HCT116 (cell line): Measurements from ENCODE around the gene CCDC102B. TPM values are rescaled to one million over a fixed set of nuclear protein-coding genes. Genes with fewer than 3 reads are reported as not detected.

Experiments
- ATAC-seq: fragments of 200-7000 bp; cut with Tn5 transposase; 2 replicates; pipeline ENCODE4 v1.9.1; 2020; ENCODE audit warnings: mild to moderate bottlenecking, moderate library complexity
- BruUV-seq: library from RNA; stranded (reverse); fragments of 400-500 nt; replicated peaks from 2 replicates; lab custom pipeline; 2021; lab: Mats Ljungman, UMichigan
- CTCF ChIA-PET: fragments of 300-600 bp; sonication (Branson Sonifier 250); formaldehyde crosslinking; loops from one replicate; lab custom pipeline; 2021; ENCODE audit warnings: antibody characterized with exemption; lab: Charles Lee
- POLR2A ChIA-PET: fragments of 300-600, 350-600 bp; sonication (Branson Sonifier 250); formaldehyde crosslinking; loops from one replicate; lab custom pipeline; 2021; ENCODE audit warnings: antibody characterized with exemption; lab: Charles Lee
- RAD21 ChIA-PET, 2 experiments: fragments of 300-600 bp; sonication (Branson Sonifier 250); formaldehyde crosslinking; loops; one replicate each; lab custom pipeline; 2023; ENCODE audit warnings: low total read pairs in 2 of 2; ENCODE audit not compliant: uncharacterized antibody in 2 of 2, unreplicated experiment in 2 of 2, low non-redundant PET in 1 of 2; lab: Charles Lee
- DNase-seq: peaks from one replicate; pipeline ENCODE4 v3.0.0-alpha.2; 2010; ENCODE audit warnings: low read depth, low spot score
- H2AFZ ChIP-seq: fragments of 200-600 bp; shearing (Covaris generic), sonication (generic); 2 replicates; pipeline ENCODE4 v1.6.1; 2017; ENCODE audit warnings: low read depth, mixed run types, mixed read lengths, antibody characterized with exemption, low read length; ENCODE audit not compliant: poor library complexity, severe bottlenecking
- H3K27ac ChIP-seq: 2 replicates; pipeline ENCODE4 v1.5.1; 2012; ENCODE audit warnings: low read depth, low read length
- H3K27me3 ChIP-seq: fragments of 200-600 bp; sonication (generic); 2 replicates; pipeline ENCODE4 v1.6.1; 2016; ENCODE audit warnings: mixed run types, low read length, mixed read lengths; ENCODE audit not compliant: insufficient read depth
- H3K36me3 ChIP-seq, 2 experiments: fragments of 200-500 bp in 1 of 2; fragments of 200-600 bp in 1 of 2; sonication (Bioruptor generic) in 1 of 2; sonication (generic) in 1 of 2; 2 replicates each; pipeline versions ENCODE4 v1.5.1 to v1.6.1; 2014 to 2016; ENCODE audit warnings: low read length in 2 of 2, inconsistent platforms in 1 of 2, mixed read lengths in 1 of 2, mixed run types in 1 of 2; ENCODE audit not compliant: insufficient read depth in 2 of 2, control insufficient read depth in 1 of 2
- H3K4me1 ChIP-seq, 2 experiments: fragments of 200-600 bp in 1 of 2; sonication (generic) in 1 of 2; 2 replicates each; pipeline versions ENCODE4 v1.5.1 to v1.6.1; 2012 to 2017; ENCODE audit warnings: low read length in 2 of 2, inconsistent platforms in 1 of 2, mild to moderate bottlenecking in 1 of 2, mixed read lengths in 1 of 2, mixed run types in 1 of 2, moderate library complexity in 1 of 2; ENCODE audit not compliant: insufficient read depth in 2 of 2, control insufficient read depth in 1 of 2
- H3K4me2 ChIP-seq: fragments of 200-600 bp; sonication (generic); 2 replicates; pipeline ENCODE4 v1.6.1; 2017; ENCODE audit warnings: mixed run types, low read length, mixed read lengths
- H3K4me3 ChIP-seq, 2 experiments: fragments of 200-600 bp in 1 of 2; sonication (generic) in 1 of 2; replicated peaks in 1 of 2; 2 replicates each; pipeline ENCODE4 v1.5.1; 2011 to 2016; ENCODE audit warnings: low read length in 2 of 2, control low read depth in 1 of 2, low read depth in 1 of 2, mild to moderate bottlenecking in 1 of 2, mixed read lengths in 1 of 2, mixed run types in 1 of 2
- H3K79me2 ChIP-seq: fragments of 200-600 bp; sonication (generic); 2 replicates; pipeline ENCODE4 v1.6.1; 2017; ENCODE audit warnings: mild to moderate bottlenecking, mixed run types, low read length, moderate library complexity, mixed read lengths; ENCODE audit not compliant: insufficient read depth
- H3K9ac ChIP-seq: fragments of 200-600 bp; sonication (generic); 2 replicates; pipeline ENCODE4 v1.6.1; 2016; ENCODE audit warnings: low read length, mixed read lengths
- H3K9me2 ChIP-seq: fragments of 200-600 bp; sonication (generic), shearing (Covaris generic); 2 replicates; pipeline ENCODE4 v1.6.1; 2017; ENCODE audit warnings: mixed run types, mild to moderate bottlenecking, moderate library complexity; ENCODE audit not compliant: insufficient read depth
- H3K9me3 ChIP-seq, 2 experiments: fragments of 200-500 bp in 1 of 2; fragments of 200-600 bp in 1 of 2; sonication (Bioruptor generic) in 1 of 2; sonication (generic) in 1 of 2; 2 replicates each; pipeline ENCODE4 v1.6.1; 2014 to 2017; ENCODE audit warnings: low read length in 2 of 2, mixed read lengths in 2 of 2, inconsistent platforms in 1 of 2, low read depth in 1 of 2, mild to moderate bottlenecking in 1 of 2, mixed run types in 1 of 2, moderate library complexity in 1 of 2; ENCODE audit not compliant: control insufficient read depth in 1 of 2, insufficient read depth in 1 of 2
- H4K20me1 ChIP-seq: fragments of 200-600 bp; sonication (generic), shearing (Covaris generic); 2 replicates; pipeline ENCODE4 v1.6.1; 2017; ENCODE audit warnings: mixed run types, mild to moderate bottlenecking, moderate library complexity; ENCODE audit not compliant: insufficient read depth
- CBX3 ChIP-seq: IDR thresholded peaks from 2 replicates; pipeline ENCODE4 v1.6.1; 2012; ENCODE audit warnings: low read depth
- CEBPB ChIP-seq: IDR thresholded peaks from 2 replicates; pipeline ENCODE4 v1.6.1; 2012; ENCODE audit warnings: low read depth
- EGR1 ChIP-seq: IDR thresholded peaks from 2 replicates; pipeline ENCODE4 v1.6.1; 2012; ENCODE audit warnings: low read depth
- POLR2AphosphoS5 ChIP-seq: IDR thresholded peaks from 2 replicates; pipeline ENCODE4 v1.6.1; 2011; ENCODE audit warnings: mild to moderate bottlenecking, low read depth, low read length, moderate library complexity
- RAD21 ChIP-seq: IDR thresholded peaks from 2 replicates; pipeline ENCODE4 v1.6.1; 2012; ENCODE audit warnings: low read depth, mild to moderate bottlenecking
- SIN3A ChIP-seq: IDR thresholded peaks from 2 replicates; pipeline ENCODE4 v1.6.1; 2012; ENCODE audit warnings: low read depth
- SP1 ChIP-seq: IDR thresholded peaks from 2 replicates; pipeline ENCODE4 v1.6.1; 2012; ENCODE audit warnings: low read depth
- TCF7L2 ChIP-seq: IDR thresholded peaks from 2 replicates; pipeline ENCODE4 v1.7.0; 2011; ENCODE audit warnings: borderline replicate concordance, inconsistent platforms; ENCODE audit not compliant: insufficient read depth, insufficient read length; ENCODE audit errors: extremely low read depth
- YY1 ChIP-seq: IDR thresholded peaks from 2 replicates; pipeline ENCODE4 v1.6.1; 2011; ENCODE audit warnings: low read length, low read depth, moderate library complexity, mild to moderate bottlenecking; ENCODE audit not compliant: insufficient replicate concordance; ENCODE audit errors: extremely low read depth
- ZNF274 ChIP-seq: fragments of 200-500 bp; sonication (Bioruptor generic); IDR thresholded peaks from 2 replicates; pipeline ENCODE4 v1.6.1; 2014; ENCODE audit warnings: mild to moderate bottlenecking, low read depth, low read length, inconsistent platforms
- intact Hi-C: fragments of 100-400 bp; cut with micrococcal nuclease; formaldehyde crosslinking; loops from 2 replicates; pipeline ENCODE4 v1.10.0; 2022
- total RNA-seq: library from RNA; stranded (reverse); gene quantifications from one replicate; pipeline ENCODE4 v1.2.1, GENCODE V29; 2021; ENCODE audit not compliant: unreplicated experiment
- TF ChIP-seq, protein P1 (sequence below), 3 experiments: fragments of 200-600 bp in 1 of 3; sonication (generic) in 1 of 3; IDR thresholded peaks in 2 of 3; conservative IDR thresholded peaks in 1 of 3; 2 replicates each; pipeline ENCODE4 v1.5.1; 2012 to 2017; ENCODE audit warnings: low read depth in 2 of 3, low read length in 2 of 3, antibody characterized with exemption in 1 of 3, borderline replicate concordance in 1 of 3, control low read depth in 1 of 3, mild to moderate bottlenecking in 1 of 3, mixed read lengths in 1 of 3, mixed run types in 1 of 3, moderate library complexity in 1 of 3; ENCODE audit not compliant: insufficient read depth in 1 of 3
- TF ChIP-seq, protein P2 (sequence below): IDR thresholded peaks from 2 replicates; pipeline ENCODE4 v1.6.1; 2012; ENCODE audit warnings: low read depth

Gene CCDC102B
- total RNA-seq, 1 experiment from 2014 or later = 1.9 TPM

DNA sequence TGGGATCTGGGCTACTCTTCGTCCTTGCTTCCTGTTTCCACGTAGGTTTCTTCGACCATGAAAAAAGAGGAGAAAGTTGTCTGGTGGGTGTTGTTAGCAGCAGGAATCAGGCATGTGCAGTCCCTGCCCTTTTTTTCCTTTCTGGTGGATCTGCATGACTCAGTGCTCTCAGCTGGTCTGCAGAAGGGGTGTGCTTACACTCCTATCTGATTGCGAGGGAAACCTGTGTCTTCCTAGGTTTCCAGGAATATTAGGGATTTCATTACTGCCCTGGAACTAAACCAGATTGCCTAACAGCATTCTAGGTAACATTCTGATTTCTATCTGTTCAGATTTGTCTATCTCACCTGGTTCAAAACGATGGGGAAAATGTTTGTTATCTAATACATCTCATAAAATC lies 174.3 kb downstream of the CCDC102B start:
- no peak for ATAC-seq
- Histone ChIP-seq H3K36me3 (no peaks in the 10 kb centered on the region), H3K79me2 (no peaks in the 10 kb centered on the region), H4K20me1 (no peaks in the 10 kb centered on the region), H3K4me3 (no peak overlapping the region), H2AFZ (no peak overlapping the region), H3K9me2 (no peaks in the 10 kb centered on the region), H3K9ac (no peak overlapping the region), H3K4me2 (no peak overlapping the region), H3K4me1 (no peaks in the 10 kb centered on the region), H3K27me3 (no peaks in the 10 kb centered on the region), H3K27ac (no peak overlapping the region), H3K9me3 (no peaks in the 10 kb centered on the region)
- no peak for DNase-seq
- ChIA-PET CTCF (no interaction called here), RAD21 (no interaction called here), POLR2A (no interaction called here)
- BruUV-seq = no TSS peak
- intact Hi-C loops = no loop called here
- TF ChIP-seq, protein P1, sequence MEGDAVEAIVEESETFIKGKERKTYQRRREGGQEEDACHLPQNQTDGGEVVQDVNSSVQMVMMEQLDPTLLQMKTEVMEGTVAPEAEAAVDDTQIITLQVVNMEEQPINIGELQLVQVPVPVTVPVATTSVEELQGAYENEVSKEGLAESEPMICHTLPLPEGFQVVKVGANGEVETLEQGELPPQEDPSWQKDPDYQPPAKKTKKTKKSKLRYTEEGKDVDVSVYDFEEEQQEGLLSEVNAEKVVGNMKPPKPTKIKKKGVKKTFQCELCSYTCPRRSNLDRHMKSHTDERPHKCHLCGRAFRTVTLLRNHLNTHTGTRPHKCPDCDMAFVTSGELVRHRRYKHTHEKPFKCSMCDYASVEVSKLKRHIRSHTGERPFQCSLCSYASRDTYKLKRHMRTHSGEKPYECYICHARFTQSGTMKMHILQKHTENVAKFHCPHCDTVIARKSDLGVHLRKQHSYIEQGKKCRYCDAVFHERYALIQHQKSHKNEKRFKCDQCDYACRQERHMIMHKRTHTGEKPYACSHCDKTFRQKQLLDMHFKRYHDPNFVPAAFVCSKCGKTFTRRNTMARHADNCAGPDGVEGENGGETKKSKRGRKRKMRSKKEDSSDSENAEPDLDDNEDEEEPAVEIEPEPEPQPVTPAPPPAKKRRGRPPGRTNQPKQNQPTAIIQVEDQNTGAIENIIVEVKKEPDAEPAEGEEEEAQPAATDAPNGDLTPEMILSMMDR (IDR thresholded peaks at IDR 0.05 in 2 of 3, conservative IDR thresholded peaks at IDR 0.05 in 1 of 3; ENCODE audit: borderline replicate concordance in 1 of 3, insufficient read depth in 1 of 3, low read depth in 2 of 3, low read length in 2 of 3) = no peak
- TF ChIP-seq RAD21 (no peak), ZNF274 (no peak), TCF7L2 (no peak), CEBPB (no peak), SIN3A (no peak), YY1 (no peak), POLR2AphosphoS5 (no peak), EGR1 (no peak), CBX3 (no peak), SP1 (no peak)
- TF ChIP-seq, protein P2, sequence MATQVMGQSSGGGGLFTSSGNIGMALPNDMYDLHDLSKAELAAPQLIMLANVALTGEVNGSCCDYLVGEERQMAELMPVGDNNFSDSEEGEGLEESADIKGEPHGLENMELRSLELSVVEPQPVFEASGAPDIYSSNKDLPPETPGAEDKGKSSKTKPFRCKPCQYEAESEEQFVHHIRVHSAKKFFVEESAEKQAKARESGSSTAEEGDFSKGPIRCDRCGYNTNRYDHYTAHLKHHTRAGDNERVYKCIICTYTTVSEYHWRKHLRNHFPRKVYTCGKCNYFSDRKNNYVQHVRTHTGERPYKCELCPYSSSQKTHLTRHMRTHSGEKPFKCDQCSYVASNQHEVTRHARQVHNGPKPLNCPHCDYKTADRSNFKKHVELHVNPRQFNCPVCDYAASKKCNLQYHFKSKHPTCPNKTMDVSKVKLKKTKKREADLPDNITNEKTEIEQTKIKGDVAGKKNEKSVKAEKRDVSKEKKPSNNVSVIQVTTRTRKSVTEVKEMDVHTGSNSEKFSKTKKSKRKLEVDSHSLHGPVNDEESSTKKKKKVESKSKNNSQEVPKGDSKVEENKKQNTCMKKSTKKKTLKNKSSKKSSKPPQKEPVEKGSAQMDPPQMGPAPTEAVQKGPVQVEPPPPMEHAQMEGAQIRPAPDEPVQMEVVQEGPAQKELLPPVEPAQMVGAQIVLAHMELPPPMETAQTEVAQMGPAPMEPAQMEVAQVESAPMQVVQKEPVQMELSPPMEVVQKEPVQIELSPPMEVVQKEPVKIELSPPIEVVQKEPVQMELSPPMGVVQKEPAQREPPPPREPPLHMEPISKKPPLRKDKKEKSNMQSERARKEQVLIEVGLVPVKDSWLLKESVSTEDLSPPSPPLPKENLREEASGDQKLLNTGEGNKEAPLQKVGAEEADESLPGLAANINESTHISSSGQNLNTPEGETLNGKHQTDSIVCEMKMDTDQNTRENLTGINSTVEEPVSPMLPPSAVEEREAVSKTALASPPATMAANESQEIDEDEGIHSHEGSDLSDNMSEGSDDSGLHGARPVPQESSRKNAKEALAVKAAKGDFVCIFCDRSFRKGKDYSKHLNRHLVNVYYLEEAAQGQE = no peak
